Stimulated activated effector memory CD8-positive, alpha-beta T cell treated with anti-CD3 and anti-CD28 coated beads, Interleukin-12 subunit alpha, Interleukin-12 subunit beta, amount 100 ng/mL, for 72 hours (primary cell): Measurements from ENCODE around the gene CACNA2D3.

Experiments used
- ATAC-seq: fragments of 150-1000 bp; cut with Tn5 transposase; 2 replicates; pipeline ENCODE4 v1.10.0; 2021
- DNase-seq, 2 donors: peaks; one replicate each; pipeline ENCODE4 v3.0.0; 2021 to 2022; ENCODE audit warnings: low spot score in 2 of 2
- H3K27ac Mint-ChIP-seq: one replicate; pipeline ENCODE4 v1.8.0; 2022; ENCODE audit warnings: mild to moderate bottlenecking, mixed read lengths
- H3K36me3 Mint-ChIP-seq: one replicate; pipeline ENCODE4 v1.8.0; 2022; ENCODE audit warnings: mild to moderate bottlenecking, mixed read lengths
- H3K4me1 Mint-ChIP-seq: one replicate; pipeline ENCODE4 v1.8.0; 2022; ENCODE audit warnings: mixed read lengths
- H3K4me3 Mint-ChIP-seq: one replicate; pipeline ENCODE4 v1.8.0; 2022; ENCODE audit warnings: mild to moderate bottlenecking, mixed read lengths
- H3K9me3 Mint-ChIP-seq: one replicate; pipeline ENCODE4 v1.8.0; 2022; ENCODE audit warnings: mixed read lengths

Gene CACNA2D3

DNA sequence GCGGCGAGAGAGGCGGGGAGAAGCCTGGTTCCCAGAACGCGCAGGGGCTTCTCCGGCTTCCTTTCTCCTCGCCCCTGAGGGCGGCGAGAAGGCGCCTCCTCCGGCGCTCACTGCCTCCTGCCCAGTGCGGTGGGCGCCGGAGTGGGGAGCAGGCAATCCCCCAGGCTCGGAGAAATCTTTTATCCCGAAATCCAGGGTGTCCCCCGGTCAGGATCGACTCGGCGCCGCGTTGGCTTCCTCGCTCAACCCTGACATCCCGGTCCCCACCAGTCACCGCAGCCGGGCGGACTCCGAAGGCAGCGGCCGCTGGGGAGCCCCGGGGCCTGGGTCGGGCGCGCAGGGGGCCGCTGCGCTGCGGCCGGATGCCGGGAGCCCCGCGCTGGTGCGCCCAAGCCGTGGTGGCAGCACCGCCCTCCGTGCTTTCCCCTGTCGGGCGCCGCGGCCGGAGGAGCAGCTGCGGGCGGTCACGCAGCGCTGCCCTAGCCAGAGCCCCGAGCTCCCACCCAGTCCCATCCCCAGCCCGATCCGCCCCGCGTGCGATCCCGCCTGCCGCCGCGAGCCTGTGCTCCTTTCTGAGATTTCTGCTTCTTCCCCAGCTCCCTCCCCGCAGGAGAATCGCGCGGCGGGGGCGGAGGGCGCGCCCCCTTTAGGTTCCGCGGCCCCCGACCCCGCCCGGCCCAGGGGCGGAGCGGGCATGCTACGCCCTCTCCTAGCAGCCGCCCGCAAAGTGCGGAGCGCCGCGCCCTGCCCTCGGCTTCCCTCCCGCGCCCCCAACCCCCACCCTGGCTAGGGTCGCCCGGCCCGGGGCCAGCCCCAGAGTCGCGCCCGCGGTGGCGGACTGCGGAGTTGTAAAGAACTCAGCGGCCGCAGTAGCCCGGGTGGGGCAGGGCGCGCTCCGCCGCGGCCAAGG lies 683 bp upstream of the CACNA2D3 start:
- Mint-ChIP-seq H3K4me1 (peaks cover 4% of the 10 kb centered on the region), H3K9me3 (no peaks in the 10 kb centered on the region), H3K4me3 (no peak overlapping the region), H3K27ac (no peak overlapping the region), H3K36me3 (no peaks in the 10 kb centered on the region)
- peak in 1 of 2 donors; percentile 40 for DNase-seq
- ATAC-seq: no peak

DNA sequence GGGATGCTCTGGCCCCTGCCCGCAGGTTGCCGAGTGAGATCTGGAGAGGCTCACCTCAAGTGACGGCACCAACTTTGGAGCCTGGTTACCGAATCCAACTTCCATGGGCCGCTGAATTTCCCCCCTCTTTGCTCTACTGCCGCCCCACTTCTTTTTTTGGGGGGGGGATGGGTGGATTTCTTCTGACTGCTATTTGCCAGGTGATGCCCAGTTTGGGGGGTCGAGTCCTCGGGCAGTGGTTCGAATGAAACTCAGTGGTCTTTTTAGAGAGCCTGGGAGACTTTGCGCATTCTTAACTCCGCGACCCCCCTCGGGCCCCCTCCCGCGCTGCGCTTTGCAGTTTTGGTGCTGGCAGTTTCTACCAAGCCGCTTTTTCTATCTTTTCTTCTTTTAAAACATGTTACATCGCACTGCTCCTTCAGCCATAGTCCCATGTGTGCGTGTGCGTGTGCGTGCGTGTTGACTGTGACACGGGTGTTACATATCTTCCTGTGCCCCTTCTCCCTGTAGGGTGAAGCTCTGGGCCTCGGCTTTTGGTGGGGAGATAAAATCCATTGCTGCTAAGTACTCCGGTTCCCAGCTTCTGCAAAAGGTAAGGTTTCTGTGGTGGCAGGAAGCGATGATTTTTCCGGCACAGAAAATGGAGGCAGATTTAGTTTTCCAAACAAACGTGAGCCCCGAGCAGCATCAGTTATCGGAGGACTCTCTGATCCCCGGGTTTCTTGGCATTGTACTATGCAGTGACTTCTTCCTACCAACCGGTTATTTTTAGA lies 837 bp downstream of the CACNA2D3 start:
- Mint-ChIP-seq H3K27ac (no peak overlapping the region), H3K4me3 (no peak overlapping the region), H3K4me1 (peaks cover 4% of the 10 kb centered on the region), H3K36me3 (no peaks in the 10 kb centered on the region), H3K9me3 (no peaks in the 10 kb centered on the region)
- DNase-seq (peak in 1 of 2 donors; percentile 20), ATAC-seq (no peak)

DNA sequence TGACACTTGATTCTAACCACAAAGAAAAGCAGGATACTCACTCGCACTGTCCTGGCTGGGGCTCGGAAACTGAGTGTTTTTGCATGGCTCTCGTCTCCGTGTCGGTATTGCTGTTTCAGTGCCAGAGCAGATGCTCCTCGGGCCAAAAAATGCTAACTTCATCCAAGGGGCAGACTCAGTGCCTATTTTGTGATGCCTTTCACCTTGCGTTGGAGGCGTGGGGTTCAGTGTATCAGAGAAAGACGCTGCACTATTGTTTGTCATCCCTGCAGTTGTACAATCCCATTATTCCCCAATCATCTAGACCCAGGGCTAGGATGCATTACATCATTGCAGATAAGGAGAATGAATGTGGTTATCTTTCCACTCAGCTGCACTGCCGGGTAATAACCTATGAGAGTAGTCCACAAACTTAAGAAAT lies 1.4 kb downstream of the CACNA2D3 start:
- Mint-ChIP-seq H3K36me3 (no peaks in the 10 kb centered on the region), H3K4me1 (peaks cover 4% of the 10 kb centered on the region), H3K27ac (no peak overlapping the region), H3K4me3 (no peak overlapping the region), H3K9me3 (no peaks in the 10 kb centered on the region)
- ATAC-seq: no peak
- DNase-seq: peak in 1 of 2 donors; percentile 12

DNA sequence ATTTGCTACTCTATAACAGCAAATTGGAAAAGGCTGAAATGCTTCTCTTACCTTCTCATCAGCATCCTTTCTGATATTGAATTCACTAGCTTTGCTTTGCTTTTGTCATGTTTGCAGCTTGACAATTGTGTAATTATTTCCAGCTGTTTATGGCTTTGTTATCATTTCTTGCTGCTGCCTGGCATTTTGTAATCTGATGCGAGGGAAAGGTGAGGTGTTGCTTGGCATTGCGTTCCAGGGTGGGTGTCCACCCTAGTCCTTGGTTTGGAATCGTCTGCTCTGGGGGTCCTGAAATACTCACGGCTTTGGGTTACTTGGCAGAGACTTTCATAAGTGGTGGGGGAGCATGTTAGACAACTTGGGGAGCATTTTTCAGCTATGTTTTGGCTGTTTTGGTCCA lies 2.9 kb downstream of the CACNA2D3 start:
- Mint-ChIP-seq H3K4me3 (no peak overlapping the region), H3K9me3 (no peaks in the 10 kb centered on the region)
- no peak for ATAC-seq

DNA sequence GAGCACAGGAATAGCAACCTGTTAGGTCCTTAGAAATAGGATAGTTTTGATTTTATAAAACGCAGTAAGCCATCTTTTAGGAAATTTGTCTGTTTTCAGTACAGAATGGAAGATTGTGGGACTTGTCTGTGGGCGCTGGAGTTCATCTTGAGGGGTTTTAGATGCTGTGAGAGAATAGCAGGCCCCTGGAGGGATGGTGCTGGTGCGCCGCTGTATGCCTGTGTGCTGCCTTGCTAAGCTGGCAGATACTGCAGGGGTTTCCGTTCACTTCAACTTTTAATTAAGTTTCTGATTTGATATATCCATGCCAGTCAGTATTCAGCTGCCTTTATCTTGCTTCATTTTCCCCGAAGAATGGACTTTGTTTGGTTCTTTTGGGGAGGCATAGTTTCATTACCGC lies 4.2 kb downstream of the CACNA2D3 start:
- Mint-ChIP-seq H3K27ac (no peak overlapping the region), H3K36me3 (no peaks in the 10 kb centered on the region), H3K4me3 (no peak overlapping the region), H3K9me3 (no peaks in the 10 kb centered on the region), H3K4me1 (peaks cover 4% of the 10 kb centered on the region)
- ATAC-seq (no peak), DNase-seq (peak in 1 of 2 donors; percentile 18)

More for the DNA sequence above, 2.9 kb downstream of the CACNA2D3 start:
- Mint-ChIP-seq H3K36me3 (no peaks in the 10 kb centered on the region), H3K4me1 (peaks cover 4% of the 10 kb centered on the region), H3K27ac (no peak overlapping the region)
- peak in 1 of 2 donors; percentile 6 for DNase-seq

DNA sequence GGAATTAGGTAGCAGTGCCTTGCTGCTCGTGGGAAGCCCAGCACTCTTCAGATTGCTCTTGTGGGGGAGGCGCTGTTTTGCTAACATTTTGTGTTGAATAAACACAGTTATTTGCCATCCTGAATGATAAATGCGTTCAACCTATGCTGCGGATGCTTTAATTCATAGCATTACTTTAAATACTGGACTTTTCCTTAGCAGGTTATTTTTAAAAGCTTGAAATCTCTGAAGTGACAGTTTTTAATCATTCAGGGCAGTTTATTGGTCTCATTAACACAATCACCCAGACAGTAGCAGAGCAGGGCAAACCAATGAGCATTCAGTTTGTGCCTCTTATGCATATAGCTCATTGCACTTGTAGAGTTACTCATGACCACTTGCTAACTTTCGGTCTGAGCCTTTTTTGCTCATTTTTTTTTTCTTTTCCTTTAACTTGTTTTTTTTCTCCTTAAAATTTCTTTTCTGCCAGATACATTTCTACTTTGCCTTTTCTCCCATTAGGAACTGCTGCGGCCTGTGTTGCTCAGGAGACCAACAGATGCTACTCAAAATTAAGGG lies 5.2 kb downstream of the CACNA2D3 start:
- Mint-ChIP-seq H3K27ac (no peak overlapping the region), H3K9me3 (no peaks in the 10 kb centered on the region), H3K4me1 (peaks cover 4% of the 10 kb centered on the region), H3K36me3 (no peaks in the 10 kb centered on the region), H3K4me3 (no peak overlapping the region)
- ATAC-seq (no peak), DNase-seq (no peak)

DNA sequence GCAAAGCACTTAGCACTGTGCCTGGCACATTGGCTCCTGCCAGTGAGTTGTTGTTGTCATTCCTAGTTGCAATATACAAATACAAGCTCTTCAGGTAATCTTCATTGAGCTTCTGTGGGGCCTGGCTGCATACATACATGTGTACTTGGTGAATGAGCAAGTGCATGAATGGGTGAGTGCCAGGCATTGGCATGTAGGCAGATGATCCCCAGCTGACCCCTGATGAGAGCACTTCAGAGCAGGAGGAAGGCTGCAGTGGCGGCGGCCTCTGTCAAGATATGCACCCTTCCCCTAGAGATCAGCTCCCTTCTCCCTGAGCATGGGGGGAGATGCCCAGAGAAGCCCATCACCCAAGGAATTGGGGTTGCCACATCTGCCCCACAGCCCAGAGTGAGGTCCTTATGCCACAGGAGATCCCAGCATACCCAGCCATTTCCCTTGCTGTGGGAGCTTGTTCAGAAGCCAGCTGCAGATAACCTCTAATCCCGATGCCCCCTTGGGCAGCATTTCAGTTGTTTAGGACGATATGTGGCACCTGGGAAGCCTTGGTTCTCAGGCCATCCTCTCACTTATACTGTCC lies 8.8 kb downstream of the CACNA2D3 start:
- H3K4me3 Mint-ChIP-seq: no peak overlapping the region
- H3K36me3 Mint-ChIP-seq: no peaks in the 10 kb centered on the region
- no peak overlapping the region for H3K27ac Mint-ChIP-seq
- ATAC-seq: peak; percentile 26
- no peaks in the 10 kb centered on the region for H3K9me3 Mint-ChIP-seq
- H3K4me1 Mint-ChIP-seq: no peaks in the 10 kb centered on the region
- no peak for DNase-seq

DNA sequence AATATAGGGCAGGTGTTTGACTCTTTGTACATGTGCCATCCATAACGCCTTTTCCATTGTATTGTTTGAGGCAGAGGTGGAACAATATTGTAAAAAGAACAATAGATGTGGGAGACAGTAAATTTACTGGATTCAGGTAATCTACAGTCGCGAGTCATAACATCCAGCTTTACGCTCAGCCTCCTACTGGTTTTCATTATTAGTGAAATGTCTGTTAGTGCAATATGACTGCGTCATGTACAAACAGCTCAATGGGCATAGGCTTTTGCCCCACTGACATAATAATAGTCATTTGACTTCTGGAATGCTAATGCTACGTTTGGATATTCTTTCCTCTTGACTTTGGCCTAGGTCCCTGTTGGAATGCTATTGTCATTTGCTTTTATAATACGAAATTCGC lies 9.5 kb downstream of the CACNA2D3 start:
- no peaks in the 10 kb centered on the region for H3K4me1 Mint-ChIP-seq
- DNase-seq (no peak), ATAC-seq (no peak)
- H3K27ac Mint-ChIP-seq: no peak overlapping the region
- no peaks in the 10 kb centered on the region for H3K36me3 Mint-ChIP-seq
- no peak overlapping the region for H3K4me3 Mint-ChIP-seq
- H3K9me3 Mint-ChIP-seq: no peaks in the 10 kb centered on the region

DNA sequence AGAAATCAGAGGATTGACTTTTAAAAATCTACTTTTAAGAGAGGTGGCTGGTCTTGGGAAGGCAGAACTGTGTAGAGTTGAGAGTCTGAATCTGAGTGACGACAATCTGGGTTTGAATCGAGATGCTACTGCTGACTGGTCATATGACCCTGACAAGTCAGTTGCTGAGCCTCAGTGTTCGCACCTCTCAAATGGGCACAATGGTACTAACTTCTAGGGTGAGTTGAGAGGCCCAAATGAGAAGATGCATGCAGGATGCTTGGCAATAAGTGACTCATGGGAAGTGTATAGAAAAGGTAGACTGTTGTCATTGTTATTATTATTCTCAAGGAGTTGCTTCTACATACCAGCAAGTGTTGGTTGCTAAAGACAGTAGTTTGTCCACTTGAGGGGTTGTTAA lies 10.3 kb downstream of the CACNA2D3 start:
- H3K36me3 Mint-ChIP-seq: no peaks in the 10 kb centered on the region
- H3K4me3 Mint-ChIP-seq: no peak overlapping the region
- DNase-seq (no peak), ATAC-seq (no peak)
- H3K27ac Mint-ChIP-seq: no peak overlapping the region
- no peaks in the 10 kb centered on the region for H3K4me1 Mint-ChIP-seq
- no peaks in the 10 kb centered on the region for H3K9me3 Mint-ChIP-seq

DNA sequence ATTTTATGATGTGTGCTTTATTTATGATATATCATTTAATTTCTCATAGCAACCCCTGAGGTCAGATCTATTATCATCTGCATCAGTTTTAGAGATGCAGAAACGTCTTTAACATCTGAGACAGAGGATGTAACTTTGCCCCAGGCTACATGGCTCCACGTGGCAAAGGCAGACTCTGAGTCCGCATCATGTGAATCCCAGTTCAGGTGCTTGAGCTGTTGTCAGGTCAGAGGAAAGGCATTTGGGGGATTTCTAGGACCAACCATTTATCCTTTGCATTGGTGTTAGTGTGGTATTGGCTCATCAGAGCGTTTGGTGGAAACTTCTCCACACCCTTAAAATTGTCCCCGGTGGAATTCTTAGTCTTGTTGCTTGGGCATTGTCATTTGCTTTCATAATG lies 10.8 kb downstream of the CACNA2D3 start:
- Mint-ChIP-seq H3K9me3 (no peaks in the 10 kb centered on the region), H3K4me1 (no peaks in the 10 kb centered on the region), H3K4me3 (no peak overlapping the region), H3K27ac (no peak overlapping the region), H3K36me3 (no peaks in the 10 kb centered on the region)
- ATAC-seq: no peak
- DNase-seq: no peak

DNA sequence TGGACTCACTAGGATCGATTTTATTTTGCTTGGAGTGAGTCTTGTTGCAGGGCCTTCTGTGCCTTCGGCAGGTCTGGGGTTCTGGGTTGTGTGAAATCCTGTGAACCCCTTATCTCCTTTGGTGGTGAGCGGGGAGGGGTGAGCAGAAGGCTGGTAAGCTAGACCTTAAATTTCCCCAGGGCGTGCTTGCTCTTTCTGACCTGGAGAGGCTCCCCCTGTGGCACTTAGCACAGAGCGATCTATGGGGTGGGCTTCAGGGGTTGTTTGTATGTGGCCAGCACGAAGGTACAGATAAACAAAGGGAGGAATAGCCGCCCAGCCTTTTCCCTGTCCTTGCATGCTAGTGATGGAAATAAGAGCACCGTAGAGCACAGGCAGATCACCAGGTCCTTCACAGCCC lies 11.8 kb downstream of the CACNA2D3 start:
- DNase-seq (no peak), ATAC-seq (no peak)
- H3K36me3 Mint-ChIP-seq: no peaks in the 10 kb centered on the region
- H3K9me3 Mint-ChIP-seq: no peaks in the 10 kb centered on the region
- no peaks in the 10 kb centered on the region for H3K4me1 Mint-ChIP-seq
- no peak overlapping the region for H3K4me3 Mint-ChIP-seq
- no peak overlapping the region for H3K27ac Mint-ChIP-seq

DNA sequence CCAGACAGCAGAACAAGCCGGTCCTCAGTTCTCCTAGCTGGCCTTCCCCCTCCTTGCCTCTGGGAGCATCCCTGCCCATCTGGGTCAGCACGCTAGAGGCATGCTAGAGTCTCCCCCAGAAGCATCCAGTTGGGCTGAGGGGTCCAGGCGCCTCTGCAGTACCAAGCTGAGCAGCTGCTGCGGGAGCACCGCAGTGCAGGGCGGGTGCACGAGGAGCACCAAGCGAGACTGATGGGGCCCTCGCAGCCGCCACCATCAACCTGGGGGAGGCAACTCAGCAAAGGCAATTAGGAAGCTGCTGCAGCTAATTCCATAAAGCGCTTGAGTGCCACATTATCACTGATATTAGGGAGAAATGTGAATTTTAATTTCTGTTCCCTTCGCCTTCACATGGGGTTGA lies 12.4 kb downstream of the CACNA2D3 start:
- H3K9me3 Mint-ChIP-seq: no peaks in the 10 kb centered on the region
- no peaks in the 10 kb centered on the region for H3K36me3 Mint-ChIP-seq
- ATAC-seq: no peak
- no peak for DNase-seq
- H3K27ac Mint-ChIP-seq: no peak overlapping the region
- H3K4me3 Mint-ChIP-seq: no peak overlapping the region
- no peaks in the 10 kb centered on the region for H3K4me1 Mint-ChIP-seq

DNA sequence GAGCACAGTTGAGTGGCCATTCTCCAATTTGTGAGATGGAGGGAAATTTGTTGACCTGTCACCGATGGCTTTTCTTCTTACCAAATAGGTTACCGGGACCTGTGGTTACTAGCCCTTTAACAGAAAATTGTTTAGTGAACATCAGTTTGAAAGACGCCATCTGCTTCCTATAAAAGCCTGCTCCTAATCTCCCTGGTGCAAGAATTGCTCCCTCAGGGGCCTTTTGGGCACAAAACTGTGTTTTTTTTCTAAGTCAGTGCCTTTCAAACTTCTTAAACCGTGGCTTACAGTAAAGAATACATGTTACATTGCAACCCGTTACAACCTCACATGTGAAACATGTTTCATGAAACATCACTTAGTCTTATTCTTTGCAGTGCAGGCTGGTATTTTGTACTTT lies 15.0 kb downstream of the CACNA2D3 start:
- DNase-seq (no peak), ATAC-seq (no peak)
- Mint-ChIP-seq H3K4me1 (no peaks in the 10 kb centered on the region), H3K4me3 (no peak overlapping the region), H3K36me3 (no peaks in the 10 kb centered on the region), H3K27ac (no peak overlapping the region), H3K9me3 (no peaks in the 10 kb centered on the region)

DNA sequence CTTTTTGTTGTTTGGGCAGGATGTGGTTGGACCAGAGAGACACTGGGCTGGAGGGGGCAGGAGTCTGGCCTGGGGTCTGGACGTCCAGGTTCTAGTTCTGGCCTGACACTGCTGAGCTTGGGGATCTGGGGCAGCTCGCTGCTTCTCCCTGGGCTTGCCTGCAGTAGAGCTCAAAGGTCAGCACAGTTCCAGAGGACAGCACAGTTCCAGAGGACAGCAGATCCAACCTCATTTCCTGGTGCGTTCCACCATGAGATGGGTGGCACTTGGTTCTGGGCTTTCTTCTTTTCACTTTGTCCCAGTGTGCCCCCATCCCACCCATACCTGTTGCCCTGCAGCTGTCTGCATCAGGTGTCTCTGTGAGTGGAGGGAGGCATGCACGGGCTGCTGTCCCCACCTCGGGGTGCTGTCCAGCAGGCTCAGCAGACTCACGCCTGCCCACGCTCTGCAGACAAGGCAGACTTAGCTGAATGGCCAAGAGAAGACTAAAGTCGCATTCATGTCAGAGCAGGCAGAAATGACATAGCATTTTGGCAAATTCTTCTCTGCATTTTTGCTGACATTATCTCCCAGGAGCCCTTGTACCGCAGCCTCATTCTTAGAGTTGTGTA lies 16.7 kb downstream of the CACNA2D3 start:
- H3K36me3 Mint-ChIP-seq: no peaks in the 10 kb centered on the region
- H3K4me1 Mint-ChIP-seq: no peaks in the 10 kb centered on the region
- ATAC-seq (no peak), DNase-seq (no peak)
- H3K9me3 Mint-ChIP-seq: no peaks in the 10 kb centered on the region
- no peak overlapping the region for H3K27ac Mint-ChIP-seq
- H3K4me3 Mint-ChIP-seq: no peak overlapping the region

DNA sequence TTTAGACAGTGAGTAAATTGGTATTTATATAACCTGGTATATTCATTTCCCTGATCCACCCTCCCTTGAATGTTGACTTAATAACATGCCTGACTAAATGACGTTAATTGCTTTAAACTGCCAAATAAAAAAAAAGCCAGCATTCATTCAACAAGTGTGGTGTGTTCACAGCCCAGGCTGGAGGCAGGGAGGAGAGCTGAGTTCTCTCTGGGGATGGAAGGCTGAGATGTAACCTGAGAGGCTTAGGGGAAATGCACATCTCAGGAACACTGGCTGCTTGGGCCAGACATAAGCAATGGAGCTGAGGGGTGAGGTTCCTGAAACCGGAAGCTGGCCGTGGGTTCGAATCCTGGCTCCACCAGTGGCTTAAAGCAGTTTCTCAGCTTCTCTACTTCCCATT lies 17.3 kb downstream of the CACNA2D3 start:
- Mint-ChIP-seq H3K4me1 (no peaks in the 10 kb centered on the region), H3K4me3 (no peak overlapping the region), H3K27ac (no peak overlapping the region), H3K9me3 (no peaks in the 10 kb centered on the region), H3K36me3 (no peaks in the 10 kb centered on the region)
- ATAC-seq (no peak), DNase-seq (no peak)
